Calu3 (cell line): Measurements from ENCODE around the gene GPATCH2L. TPM values are rescaled to one million over a fixed set of nuclear protein-coding genes. Genes with fewer than 3 reads are reported as not detected.

ENCODE experiments used
- BruUV-seq: library from RNA; stranded (reverse); fragments of 400-500 nt; replicated peaks from 2 replicates; lab custom pipeline; 2021; lab: Mats Ljungman, UMichigan
- CTCF ChIA-PET: fragments of 300-600 bp; sonication (Branson Sonifier 250); formaldehyde crosslinking; loops from one replicate; lab custom pipeline; 2022; ENCODE audit warnings: antibody characterized with exemption; lab: Charles Lee
- DNase-seq: peaks from one replicate; pipeline ENCODE4 v3.0.0; 2022
- H3K27ac Mint-ChIP-seq: one replicate; pipeline ENCODE4 v1.8.0; 2022; ENCODE audit warnings: mixed read lengths; ENCODE audit not compliant: unreplicated experiment
- H3K27me3 Mint-ChIP-seq: one replicate; pipeline ENCODE4 v1.8.0; 2022; ENCODE audit warnings: mixed read lengths; ENCODE audit not compliant: unreplicated experiment
- H3K36me3 Mint-ChIP-seq: one replicate; pipeline ENCODE4 v1.8.0; 2022; ENCODE audit warnings: mild to moderate bottlenecking, moderate library complexity, mixed read lengths; ENCODE audit not compliant: insufficient read depth, unreplicated experiment
- H3K4me1 Mint-ChIP-seq: one replicate; pipeline ENCODE4 v1.8.0; 2022; ENCODE audit warnings: mild to moderate bottlenecking, low read depth, mixed read lengths; ENCODE audit not compliant: unreplicated experiment
- H3K4me3 Mint-ChIP-seq: one replicate; pipeline ENCODE4 v1.8.0; 2022; ENCODE audit warnings: mild to moderate bottlenecking, low read depth, moderate library complexity, mixed read lengths; ENCODE audit not compliant: unreplicated experiment
- H3K9me3 Mint-ChIP-seq: one replicate; pipeline ENCODE4 v1.8.0; 2022; ENCODE audit warnings: low read depth, mixed read lengths; ENCODE audit not compliant: unreplicated experiment
- CTCF ChIP-seq: fragments of 200-600 bp; IDR thresholded peaks from one replicate; pipeline ENCODE4 v1.8.0; 2022; ENCODE audit warnings: antibody characterized with exemption; ENCODE audit not compliant: unreplicated experiment
- intact Hi-C: fragments of 100-400 bp; cut with micrococcal nuclease; formaldehyde crosslinking; loops from one replicate; pipeline ENCODE4 v1.10.0; 2022; ENCODE audit not compliant: unreplicated experiment
- total RNA-seq: library from RNA; stranded (reverse); gene quantifications from 2 replicates; pipeline ENCODE4 v1.2.3, GENCODE V29; 2022

The GPATCH2L gene
- total RNA-seq, 1 experiment from 2014 or later: 62.4 TPM

GRCh38 chr14:76235628-76236027, 83.9 kb downstream of the GPATCH2L start:
- Mint-ChIP-seq H3K27me3 (no peaks in the 10 kb centered on the region), H3K27ac (no peak overlapping the region), H3K36me3 (no peaks in the 10 kb centered on the region), H3K4me3 (no peak overlapping the region), H3K4me1 (no peaks in the 10 kb centered on the region), H3K9me3 (no peaks in the 10 kb centered on the region)
- intact Hi-C loops: no loop called here
- no peak for TF ChIP-seq CTCF
- no peak for DNase-seq
- CTCF ChIA-PET: interaction anchor here (0.6 kb wide), 1 partner anchor 101 kb away, joined by 3 read pairs; no protein-coding TSS in a partner anchor
- BruUV-seq: no TSS peak

GRCh38 chr14:76236172-76237130, 84.7 kb downstream of the GPATCH2L start:
- DNase-seq: no peak
- no peak overlapping the region for H3K27ac Mint-ChIP-seq
- intact Hi-C loops: no loop called here
- H3K4me1 Mint-ChIP-seq: no peaks in the 10 kb centered on the region
- no TSS peak for BruUV-seq
- no peak overlapping the region for H3K4me3 Mint-ChIP-seq
- no peaks in the 10 kb centered on the region for H3K27me3 Mint-ChIP-seq
- H3K36me3 Mint-ChIP-seq: no peaks in the 10 kb centered on the region
- CTCF ChIA-PET: interaction anchor here (0.7 kb wide), 1 partner anchor 593 kb away, joined by 3 read pairs; no protein-coding TSS in a partner anchor
- no peak for TF ChIP-seq CTCF
- H3K9me3 Mint-ChIP-seq: no peaks in the 10 kb centered on the region

- H3K4me3 Mint-ChIP-seq: no peak overlapping the region
- intact Hi-C loops: no loop called here
- CTCF ChIA-PET: interaction anchor here (0.7 kb wide), 1 partner anchor 594 kb away, joined by 3 read pairs; no protein-coding TSS in a partner anchor
- no TSS peak for BruUV-seq
- no peaks in the 10 kb centered on the region for H3K4me1 Mint-ChIP-seq
- H3K9me3 Mint-ChIP-seq: no peaks in the 10 kb centered on the region
- H3K27ac Mint-ChIP-seq: no peak overlapping the region
- TF ChIP-seq CTCF: no peak
- H3K27me3 Mint-ChIP-seq: no peaks in the 10 kb centered on the region
- no peaks in the 10 kb centered on the region for H3K36me3 Mint-ChIP-seq
- DNase-seq: no peak
Measured at GRCh38 chr14:76237349-76237990, 85.7 kb downstream of the GPATCH2L start.

- H3K36me3 Mint-ChIP-seq: no peaks in the 10 kb centered on the region
- no peak for DNase-seq
Measured at GRCh38 chr14:76245097-76245496, 93.4 kb downstream of the GPATCH2L start.

More at GRCh38 chr14:76245097-76245496, 93.4 kb downstream of the GPATCH2L start:
- no peak overlapping the region for H3K27ac Mint-ChIP-seq
- intact Hi-C loops: no loop called here
- no peaks in the 10 kb centered on the region for H3K9me3 Mint-ChIP-seq
- no TSS peak for BruUV-seq
- CTCF ChIA-PET: no interaction called here
- no peak overlapping the region for H3K4me3 Mint-ChIP-seq
- no peaks in the 10 kb centered on the region for H3K4me1 Mint-ChIP-seq
- no peaks in the 10 kb centered on the region for H3K27me3 Mint-ChIP-seq
- TF ChIP-seq CTCF: no peak
